Measurements from ENCODE around the gene NDEL1.
"Not testable (repeated sequence)": the region's sequence is repeated elsewhere in the genome, so short reads cannot be mapped to it uniquely, and the experiment has no call there.

NDEL1 gene, protein sequence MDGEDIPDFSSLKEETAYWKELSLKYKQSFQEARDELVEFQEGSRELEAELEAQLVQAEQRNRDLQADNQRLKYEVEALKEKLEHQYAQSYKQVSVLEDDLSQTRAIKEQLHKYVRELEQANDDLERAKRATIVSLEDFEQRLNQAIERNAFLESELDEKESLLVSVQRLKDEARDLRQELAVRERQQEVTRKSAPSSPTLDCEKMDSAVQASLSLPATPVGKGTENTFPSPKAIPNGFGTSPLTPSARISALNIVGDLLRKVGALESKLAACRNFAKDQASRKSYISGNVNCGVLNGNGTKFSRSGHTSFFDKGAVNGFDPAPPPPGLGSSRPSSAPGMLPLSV

DNA sequence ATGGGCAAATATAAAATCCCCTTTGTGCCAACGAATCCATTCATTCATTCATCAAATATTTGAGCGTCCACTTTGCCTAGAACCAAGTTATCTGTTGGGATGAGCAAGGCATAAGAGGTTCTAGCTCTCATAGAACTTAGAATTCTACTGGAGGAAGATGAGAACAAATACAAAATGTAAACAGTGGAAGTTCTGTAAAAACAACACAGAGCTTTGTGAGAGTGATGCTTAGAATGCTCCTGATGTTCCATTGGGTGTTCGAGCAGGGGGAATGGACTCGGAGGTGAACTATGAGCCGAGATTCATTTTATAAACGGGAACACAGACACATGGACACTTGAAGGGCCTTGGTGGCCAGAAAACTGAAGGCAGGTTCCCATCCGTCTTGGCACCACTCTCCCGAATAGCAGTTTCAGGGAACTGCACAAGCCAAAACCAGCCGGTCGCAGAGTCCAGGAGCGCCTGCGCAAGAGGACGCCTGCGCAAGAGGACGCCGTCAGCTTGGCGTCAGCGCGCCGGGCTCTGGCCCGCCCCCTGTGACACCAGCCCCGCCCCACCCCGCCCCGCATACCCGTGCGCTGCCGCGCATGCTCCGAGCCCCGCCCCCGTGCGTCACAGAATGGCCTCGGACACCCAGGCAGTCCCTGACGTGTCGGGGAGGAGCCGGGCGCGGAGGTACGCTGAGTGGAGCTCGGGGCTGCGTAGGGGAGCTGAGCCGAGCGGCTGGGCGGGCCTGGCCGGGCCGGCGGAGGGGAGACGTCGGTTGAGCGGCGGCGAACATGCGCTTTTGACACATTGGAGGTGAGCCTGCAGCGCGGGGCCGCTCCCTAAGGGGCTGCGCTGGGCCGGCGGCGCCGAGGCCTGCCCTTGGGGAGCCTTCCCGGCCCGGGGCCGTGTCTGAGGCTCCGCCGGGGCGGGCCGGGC, at the start of gene NDEL1:
Gene NDEL1, plus strand, starts transcription at position 640 of the 924 bp plus-strand sequence. CDS start 8,388 bp downstream, outside the sequence.
- DNase-seq = peak; percentile 99

DNA sequence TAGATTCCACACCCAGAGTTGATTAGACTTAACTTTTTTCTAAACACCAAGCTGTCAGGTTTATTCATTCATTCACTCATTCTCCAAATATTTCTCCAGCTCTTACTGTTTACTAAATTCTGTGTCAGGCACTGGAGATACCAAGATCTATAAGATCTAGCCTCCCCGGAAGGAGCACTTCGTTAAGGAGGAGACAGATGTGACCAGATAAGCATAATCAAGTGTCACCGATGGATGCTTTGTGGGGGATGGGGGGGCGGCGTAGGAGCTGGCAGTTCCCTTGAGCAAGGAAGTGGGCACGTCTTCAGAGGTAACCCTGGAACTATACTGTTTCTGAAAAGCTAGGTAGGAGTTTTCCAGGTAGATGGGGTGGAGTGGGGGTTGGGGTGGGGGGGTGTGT, 48.8 kb upstream of the NDEL1 start:
- no peak for DNase-seq

DNA sequence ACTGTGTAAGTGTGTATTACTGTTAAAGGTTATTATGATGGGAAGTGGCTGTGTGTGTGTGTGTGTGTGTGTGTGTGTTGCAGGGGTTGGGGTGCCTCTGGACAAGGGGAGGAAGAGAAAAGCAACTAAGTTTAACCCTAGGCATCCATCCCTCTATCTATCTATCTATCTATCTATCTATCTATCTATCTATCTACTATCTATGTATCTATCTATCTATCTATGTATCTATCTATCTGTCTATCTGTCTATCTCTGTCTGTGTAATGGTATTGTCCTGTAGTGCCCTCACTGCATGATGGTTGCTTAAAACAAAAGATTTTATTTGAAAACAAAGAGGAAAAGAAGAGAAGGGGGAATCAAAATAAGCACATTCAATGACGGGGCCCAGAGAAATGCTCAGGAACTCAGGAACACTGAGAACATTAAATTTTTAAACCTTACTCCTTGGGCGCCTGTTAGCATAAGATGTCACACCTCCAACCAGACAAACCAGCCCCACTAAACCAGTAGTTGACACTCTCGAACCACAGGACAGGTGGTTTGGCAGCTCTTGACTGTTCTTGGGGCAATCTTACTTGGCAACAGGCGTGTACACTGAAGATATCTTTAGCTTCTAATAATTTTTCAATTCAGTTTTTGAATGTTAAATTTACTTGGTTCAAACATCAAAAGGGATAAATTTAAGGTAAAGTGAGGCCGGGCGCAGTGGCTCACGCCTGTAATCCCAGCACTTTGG, 47.6 kb upstream of the NDEL1 start:
- no peak for DNase-seq

DNA sequence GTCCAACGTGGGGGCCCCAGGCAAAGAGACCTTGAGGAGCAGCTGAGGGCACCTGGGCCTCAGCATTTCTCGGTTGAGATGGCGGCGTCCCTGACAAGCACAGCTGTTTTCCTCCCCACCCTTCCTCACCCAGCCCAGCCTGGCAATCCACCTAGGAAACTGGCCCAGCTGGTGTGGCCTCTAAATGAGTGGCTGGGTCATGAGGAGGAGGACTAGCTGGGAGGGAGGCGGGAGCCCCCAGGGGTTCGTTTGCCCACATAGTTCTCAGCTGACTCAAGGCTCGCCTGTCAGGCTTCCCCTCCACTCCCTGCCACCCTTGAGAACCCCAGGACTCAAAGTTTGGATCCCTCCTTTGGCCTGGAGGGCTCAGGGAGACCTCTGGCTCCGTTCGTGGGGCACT, 44.0 kb upstream of the NDEL1 start:
- no peak for DNase-seq

DNA sequence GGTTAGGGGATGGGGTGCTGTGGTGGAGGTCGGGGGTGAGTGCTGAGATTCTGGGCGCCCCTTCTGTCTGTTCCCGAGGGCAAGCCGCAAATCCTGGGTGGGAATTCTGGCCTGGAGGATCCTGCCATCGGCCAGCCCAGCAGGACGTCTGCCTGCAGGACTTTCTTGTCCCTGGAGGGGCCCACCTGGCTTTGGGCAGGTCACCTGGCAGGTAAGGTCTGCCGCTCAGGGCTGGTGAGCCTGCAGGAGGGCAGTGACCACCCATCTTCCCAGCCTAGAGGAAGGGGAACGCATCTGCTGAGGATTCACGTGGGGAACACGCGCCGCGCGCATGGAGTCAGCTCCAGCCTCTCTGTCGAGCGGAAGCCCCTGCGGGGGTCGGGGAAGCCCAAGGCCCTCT, 43.4 kb upstream of the NDEL1 start:
- DNase-seq = no peak

DNA sequence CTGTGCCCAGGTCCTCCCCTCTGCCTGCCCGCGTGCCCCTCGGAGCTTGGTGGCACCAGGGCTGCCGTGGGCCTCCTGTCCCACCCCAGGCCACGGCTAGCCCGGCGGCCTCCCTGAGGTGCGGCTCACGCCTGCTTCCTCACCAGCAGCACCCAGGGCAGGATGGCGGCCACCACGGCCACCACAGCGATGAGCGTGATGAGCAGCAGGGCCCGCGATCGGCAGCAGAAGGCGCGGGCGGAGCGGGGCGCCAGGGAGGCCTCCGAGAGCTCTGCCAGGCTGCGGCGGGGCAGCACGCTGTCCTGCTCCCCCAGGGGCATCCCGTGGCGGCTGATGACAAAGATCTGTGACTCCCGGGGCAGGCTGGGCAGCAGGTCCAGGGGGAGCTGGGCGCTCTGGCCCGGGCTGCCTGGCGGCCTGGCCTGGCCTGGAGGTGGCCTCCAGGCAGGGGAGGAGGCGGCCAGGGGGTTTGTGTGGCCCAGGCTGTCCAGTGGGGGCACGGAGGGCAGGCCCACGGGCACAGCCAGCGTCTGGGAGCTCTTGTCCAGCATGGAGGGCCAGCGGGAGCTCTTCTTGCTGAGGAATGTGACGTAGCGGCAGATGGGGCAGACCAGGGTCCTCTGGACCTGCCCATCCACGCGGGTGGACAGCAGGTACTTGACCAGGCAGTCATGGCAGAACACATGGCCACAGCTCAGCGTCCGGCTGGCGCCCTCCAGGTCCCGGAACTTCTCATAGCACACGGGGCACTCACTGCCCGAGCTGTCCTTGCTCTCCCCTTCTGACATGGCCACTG, 42.8 kb upstream of the NDEL1 start:
- no peak for DNase-seq

DNA sequence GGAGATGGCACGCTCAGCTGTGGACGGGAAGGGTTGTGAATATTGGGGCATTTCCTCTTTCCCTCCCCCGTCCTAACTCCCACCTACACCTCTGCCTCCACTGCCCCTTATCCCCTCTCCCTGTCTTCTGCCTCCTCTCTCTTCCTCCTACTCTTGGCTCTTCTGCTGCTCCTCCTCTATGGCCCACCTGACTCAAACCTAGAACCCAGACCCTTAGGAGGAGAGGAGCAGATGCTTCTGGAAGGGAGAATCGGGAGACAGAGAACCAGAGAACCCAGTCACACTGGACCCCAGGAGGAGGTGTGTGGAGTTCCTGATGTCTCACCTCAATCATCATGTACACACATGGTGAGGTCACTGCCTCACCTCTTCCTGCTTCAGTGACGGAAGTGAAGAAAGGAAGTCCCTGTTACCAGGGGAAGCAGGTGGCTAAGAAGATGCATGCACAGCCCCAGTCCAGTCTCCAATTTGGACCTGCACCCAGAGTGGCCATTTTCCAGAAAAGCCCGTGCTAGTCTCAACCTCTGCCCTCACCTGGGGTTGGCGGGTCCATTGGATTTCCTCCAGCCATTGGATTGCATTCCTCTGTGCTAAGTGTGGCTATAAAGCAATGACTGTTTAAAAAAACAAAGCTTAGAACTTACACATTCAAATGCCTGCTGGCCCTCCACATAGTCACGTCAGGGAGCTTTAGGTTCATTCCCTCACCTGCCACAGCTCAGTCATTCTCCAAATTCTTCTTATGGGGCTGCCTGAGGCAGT, 42.0 kb upstream of the NDEL1 start:
- DNase-seq = no peak

DNA sequence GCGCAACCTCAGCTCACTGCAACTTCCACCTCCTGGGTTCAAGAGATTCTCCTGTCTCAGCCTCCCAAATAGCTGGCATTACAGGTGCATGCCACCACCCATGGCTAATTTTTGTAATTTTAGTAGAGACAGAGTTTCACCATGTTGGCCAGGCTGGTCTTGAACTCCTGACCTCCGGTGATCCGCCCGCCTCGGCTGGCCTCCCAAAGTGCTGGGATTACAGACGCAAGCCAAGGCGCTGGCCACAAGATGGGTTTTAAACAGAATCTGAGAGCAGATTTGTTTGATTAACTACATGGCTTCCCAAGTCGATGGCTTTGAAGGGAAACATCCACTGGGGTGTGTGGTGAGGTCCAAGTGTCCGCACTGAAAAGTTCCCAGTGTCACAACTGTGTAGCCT, 41.2 kb upstream of the NDEL1 start:
- not testable (repeated sequence) for DNase-seq

DNA sequence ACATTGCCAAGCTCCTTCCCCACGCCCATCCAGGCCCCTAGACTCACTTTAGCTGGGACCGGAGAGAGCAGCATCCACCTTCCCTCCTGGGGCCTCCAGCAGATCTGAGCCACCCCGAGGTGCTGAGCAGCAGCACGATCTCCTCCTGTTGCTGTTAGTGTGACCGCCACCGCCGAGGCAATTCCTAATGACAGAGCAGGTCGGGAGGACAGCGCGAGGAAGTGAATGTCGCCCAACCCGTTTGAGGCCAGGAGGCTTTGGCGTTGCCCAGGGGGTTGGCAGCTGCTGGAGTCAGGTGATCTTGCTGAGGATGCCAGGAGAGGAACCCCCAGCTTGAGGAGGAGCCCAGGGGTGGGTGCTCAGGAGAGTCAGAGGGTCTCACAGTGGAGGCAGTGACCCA, 38.0 kb upstream of the NDEL1 start, which contains the start of gene RNF222:
Gene RNF222, minus strand, starts transcription at position 192 of the 400 bp plus-strand sequence. CDS start 4,366 bp downstream, outside the sequence.
- DNase-seq = no peak

DNA sequence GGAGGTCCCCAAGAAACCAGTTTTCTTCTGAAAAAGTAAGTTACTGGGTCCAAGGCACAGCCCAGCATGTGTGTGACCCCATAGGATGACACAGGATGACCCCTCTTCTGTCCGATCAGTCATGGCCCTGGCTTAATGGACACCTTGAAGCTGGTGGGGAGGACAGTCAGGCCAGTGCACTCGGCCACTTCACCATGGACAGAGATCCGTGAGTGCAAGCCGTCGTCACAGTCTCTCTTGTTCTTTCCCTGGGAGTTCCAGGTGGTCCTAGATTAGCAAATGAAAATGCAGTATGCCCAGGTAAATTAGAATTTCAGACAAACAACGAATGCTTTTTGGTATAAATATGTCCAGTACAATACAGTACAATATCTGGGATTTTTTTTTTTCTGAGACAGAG, 36.7 kb upstream of the NDEL1 start:
- no peak for DNase-seq

DNA sequence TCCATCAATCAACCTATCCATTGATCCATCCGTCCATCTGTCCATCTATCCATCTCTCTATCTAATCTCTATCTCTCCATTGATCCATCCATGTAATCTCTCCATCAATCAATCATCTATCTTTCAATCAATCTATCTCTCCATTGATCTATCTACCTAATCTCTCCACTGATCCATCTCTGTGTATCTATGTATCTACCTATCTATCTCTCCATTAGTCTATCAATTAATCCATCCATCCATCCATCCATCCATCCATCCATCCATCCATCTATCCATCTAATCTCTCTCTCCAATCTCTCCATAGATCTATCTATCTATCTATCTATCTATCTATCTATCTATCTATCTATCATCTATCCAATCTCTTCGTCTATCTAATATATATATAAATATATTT, 34.6 kb upstream of the NDEL1 start:
- DNase-seq = no peak

DNA sequence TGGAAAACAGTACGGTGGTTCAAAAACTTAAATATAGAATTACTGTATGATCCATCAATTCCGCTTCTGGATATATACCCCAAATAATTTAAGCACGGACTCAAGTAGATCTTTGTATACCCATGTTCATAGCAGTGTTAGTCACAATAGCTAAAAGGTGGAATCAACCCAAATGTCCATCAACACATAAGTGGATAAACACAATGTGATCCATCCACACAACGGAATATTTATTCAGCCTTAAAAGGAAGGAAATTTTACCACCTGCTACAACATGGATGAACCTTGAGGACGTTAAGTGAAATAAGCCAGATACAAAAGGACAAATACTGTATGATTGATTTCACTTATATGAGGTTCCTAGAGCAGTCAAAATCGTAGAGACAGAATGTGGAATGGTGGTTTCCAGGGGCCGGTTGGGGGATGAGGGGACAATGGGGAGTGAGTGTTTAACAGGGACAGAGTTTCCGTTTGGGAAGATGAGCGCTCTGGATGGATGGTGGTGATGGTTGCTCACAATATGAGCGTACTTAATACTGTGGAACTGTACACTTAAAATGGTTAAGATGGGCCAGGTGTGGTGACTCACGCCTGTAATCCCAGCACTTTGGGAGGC, 32.7 kb upstream of the NDEL1 start:
- DNase-seq = no peak

DNA sequence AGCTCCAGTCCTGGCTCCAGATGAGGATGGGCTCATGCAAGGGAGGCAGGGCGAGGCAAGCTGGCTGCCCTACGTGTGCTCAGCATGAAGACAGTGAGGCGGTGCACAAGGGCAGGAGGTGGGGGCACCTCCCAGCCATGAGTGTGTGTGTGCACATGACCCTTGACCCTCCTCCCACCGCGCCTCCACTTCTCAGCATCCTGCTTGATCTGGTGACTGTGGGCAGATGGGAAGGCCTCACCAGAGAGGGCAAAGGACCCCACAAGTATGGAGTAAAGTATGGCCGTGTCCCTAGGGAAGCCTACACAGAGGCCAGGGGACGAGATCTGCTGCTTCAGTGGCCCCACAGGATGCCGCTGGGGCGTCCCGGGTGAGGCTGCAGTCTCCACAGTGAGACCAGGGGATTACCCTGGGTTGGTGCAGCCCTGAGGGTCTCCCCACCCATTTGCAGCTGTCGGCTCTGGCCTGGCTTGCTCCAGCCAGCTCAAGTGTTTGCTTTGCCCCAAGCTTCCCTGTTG, 30.1 kb upstream of the NDEL1 start:
- no peak for DNase-seq

DNA sequence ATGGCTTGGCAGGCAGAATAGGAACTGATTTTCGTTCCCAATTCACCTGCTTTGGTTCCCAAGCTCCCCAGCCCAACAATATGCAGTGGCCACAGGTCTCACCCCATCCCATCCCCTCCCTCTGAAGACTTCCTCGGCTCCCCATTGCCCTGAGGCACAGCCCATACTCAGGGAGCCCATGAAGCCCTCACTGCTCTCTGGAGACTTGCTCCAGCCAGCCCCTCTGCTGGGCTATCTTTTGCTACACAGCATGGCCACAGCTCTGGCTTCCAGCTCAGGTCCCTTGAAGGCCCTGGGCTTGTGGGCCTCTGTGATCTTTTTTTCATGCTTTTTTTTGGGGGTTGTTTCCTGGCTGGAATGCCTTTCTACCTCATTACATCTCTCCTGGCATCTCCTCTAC, 29.5 kb upstream of the NDEL1 start:
- DNase-seq = no peak

DNA sequence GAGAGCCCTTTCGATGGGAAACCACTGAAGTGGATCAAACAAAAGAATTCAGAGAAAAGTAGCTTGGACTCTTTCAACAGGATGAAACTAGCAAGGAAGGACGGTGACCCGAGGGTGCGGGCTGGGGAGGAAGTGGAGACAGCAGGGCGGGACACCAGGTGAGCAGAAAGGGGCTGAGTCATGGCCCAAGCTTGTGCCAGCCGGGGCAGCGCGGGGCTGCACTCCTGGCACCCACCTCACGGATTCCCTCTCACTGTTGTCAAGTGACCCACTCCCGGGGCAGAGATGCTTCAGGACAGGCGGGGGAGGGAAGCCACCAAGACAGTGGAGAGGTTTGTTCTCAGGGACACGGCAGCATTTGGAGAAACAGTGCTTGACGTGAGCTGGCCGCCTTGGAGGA, 27.3 kb upstream of the NDEL1 start:
- DNase-seq = no peak

DNA sequence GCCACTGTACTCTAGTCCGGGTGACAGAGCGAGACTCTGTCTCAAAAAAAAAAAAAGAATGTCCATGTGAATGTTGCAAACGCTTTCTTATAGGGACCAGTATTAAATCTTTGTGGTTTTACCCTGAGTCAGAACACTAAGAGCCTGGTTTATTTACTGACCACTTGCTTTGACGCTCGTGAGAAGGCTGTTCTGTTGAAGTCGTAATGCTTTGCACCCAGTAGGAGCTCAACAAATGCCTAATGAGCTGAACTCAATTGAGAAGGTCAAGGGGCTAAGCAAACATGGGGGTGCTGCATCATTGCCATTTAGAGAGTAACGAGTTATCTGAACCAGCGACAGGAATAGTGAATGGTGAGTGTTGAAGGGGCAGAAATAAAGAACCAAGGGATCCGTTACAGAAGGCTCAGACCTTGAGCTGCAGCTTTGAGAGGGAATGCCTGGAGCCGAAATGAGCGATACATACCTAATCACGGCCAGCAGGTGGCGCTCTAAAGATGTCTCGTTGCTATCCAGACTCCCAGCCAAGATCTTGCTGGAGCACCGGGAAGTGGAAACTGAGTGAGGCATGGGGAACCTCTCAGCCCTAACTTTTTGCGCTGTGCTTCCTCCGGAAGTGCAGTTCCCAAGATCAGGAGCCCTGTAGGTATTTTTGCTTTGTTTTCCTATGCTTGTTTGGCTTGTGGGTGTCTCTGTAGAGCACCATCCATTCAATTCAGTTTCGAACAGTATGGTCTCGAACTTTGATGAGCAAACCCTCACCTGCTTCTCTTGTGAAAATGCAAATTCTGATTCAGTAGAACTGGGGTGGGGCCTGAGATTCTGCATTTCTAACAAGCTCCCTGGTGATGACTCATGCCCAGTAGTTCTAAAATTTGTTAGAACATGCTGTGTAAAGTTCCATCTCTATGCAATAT, 25.5 kb upstream of the NDEL1 start:
- peak; percentile 66 for DNase-seq

DNA sequence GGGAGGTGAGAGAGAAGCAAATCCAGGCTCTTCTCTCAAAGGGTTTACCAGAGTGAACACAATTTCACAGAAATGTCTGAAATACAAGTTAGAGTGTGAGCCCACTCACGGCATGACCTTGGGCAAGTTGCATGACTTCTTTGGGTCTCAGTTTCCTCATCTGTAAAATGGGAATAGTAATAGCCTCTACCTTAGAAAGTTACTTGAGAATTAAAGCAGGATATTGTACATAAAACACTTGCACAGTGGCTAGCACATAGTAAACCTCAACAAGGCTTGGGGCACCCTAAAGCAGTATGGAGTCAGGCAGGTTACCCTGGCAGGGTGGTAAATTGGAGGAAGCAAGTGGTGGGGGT, 24.8 kb upstream of the NDEL1 start:
- DNase-seq = no peak

DNA sequence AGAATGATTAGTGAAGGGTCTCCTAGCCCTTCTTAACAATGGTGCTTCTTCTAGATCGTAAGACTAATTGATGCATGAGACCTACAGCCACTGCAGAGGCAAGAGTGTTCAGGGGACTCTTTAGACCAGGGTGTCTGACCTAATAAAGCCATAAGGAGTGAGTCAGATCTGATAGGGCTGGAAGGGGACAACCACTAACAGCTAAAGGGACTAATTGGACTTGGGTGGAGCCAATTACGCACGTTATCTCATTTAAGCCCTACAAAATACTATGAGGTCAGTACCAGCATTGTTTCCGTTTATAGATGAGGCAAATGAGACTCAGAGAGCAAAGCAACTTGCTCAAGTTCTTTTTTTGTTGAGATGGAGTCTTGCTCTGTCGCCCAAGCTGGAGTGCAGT, 23.6 kb upstream of the NDEL1 start:
- no peak for DNase-seq

DNA sequence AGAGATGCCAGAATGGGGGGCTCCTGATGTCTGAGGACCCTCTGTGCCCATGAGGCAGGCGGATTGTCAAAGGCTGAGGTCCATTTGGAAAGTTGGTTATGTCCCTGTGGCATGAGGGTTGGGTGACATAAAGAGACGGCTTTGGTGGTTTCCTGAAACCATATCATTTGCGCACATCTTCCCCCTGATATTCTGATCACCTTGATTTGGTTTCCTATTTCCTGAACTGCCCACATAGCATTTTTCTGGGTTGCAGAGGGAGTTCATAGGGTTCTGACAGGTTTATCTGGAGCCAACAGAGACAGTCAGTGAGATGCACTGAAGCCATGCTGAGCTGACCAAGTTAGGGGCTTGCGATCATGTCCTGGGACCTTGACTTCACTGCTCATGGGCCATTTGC, 22.4 kb upstream of the NDEL1 start:
- DNase-seq = no peak

DNA sequence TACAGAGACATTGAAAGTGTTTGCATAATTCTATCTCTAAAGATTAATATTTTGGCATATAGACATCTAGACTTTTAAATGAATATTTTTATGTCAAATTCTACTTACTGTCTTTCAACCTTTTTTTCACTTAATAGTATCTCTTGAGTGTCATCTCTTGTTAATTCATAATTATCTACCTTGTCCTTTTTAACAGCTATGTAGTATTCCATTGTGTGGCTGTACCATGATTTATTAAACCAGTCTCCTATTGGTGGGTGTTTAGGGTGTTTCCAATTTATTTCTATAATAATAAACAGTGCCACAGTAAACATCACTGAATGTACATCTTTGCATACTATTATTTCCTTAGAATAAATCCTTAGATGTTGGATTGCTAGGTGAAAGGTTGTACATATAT, 21.7 kb upstream of the NDEL1 start:
- DNase-seq = no peak
